Mucosa of rectum (tissue), 2 donors: Measurements from ENCODE around the gene TACR2.

Source experiments
- H3K27ac ChIP-seq, 2 donors: one replicate each; pipeline ENCODE4 v1.7.0; 2013; ENCODE audit warnings: inconsistent platforms in 2 of 2, low read depth in 2 of 2, low read length in 2 of 2
- H3K27me3 ChIP-seq, 2 donors: one replicate each; pipeline ENCODE4 v1.7.0; 2013; ENCODE audit warnings: low read length in 2 of 2; ENCODE audit not compliant: control insufficient read depth in 2 of 2, insufficient read depth in 2 of 2
- H3K36me3 ChIP-seq, 2 donors: one replicate each; pipeline ENCODE4 v1.7.0; 2013; ENCODE audit warnings: low read length in 2 of 2; ENCODE audit not compliant: control insufficient read depth in 2 of 2, insufficient read depth in 2 of 2
- H3K4me1 ChIP-seq, 2 donors: one replicate each; pipeline ENCODE4 v1.7.0; 2013; ENCODE audit warnings: low read length in 2 of 2, mild to moderate bottlenecking in 1 of 2; ENCODE audit not compliant: control insufficient read depth in 2 of 2, insufficient read depth in 2 of 2
- H3K4me3 ChIP-seq, 2 donors: one replicate each; pipeline ENCODE4 v1.7.0; 2013; ENCODE audit warnings: low read length in 2 of 2
- H3K9ac ChIP-seq, 2 donors: one replicate each; pipeline ENCODE4 v1.7.0; 2013; ENCODE audit warnings: low read length in 2 of 2, low read depth in 1 of 2, mild to moderate bottlenecking in 1 of 2
- H3K9me3 ChIP-seq, 2 donors: one replicate each; pipeline ENCODE4 v1.7.0; 2013; ENCODE audit warnings: low read length in 2 of 2; ENCODE audit not compliant: control insufficient read depth in 2 of 2
- donor health status: healthy.
- donor health status: Normal muscosa, but diverticular disease.

Gene TACR2

DNA sequence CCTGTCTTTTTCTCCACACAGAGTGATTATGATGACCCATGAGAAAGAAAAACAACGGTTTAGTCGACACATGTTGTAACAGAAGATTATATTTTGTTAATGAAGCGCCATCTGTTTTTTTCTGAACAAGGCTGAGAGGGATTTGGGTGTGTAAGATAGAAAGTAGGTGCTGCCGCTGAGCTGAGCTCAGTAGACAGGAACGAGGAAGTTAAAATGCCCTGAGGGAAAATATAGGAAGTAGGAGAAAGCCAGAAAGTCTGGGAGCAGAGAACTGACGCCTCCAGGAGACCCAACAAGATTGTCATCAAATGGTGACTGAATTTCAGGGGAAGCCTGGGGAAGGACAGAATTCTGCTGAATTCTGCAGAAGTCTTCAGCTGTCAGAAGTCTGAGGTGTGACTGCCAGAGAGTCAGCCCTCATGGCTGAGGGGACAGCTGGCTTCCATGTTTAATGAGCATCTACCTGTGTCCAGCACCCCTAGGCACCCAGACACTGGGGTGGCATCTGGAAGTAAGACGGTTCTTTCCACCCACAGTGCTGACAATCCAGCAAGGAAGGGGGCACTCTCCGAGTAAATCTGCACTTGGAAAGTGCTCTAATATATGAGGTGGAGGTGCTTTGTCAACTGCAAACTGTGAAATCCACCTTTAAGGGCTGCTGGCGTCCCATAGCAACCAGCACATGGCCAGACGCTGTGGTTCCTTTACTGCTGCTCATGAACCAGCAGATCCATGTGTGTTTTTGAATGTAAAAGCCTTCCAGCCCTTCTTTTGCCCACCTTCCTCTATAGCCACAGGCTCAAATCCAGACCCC is 22.0 kb upstream of the TACR2 start:
- Histone ChIP-seq H3K9me3 (no peaks in the 10 kb centered on the region), H3K9ac (peak overlapping the region; percentile 35 to 64), H3K4me1 (peaks cover 14 to 28% of the 10 kb centered on the region in 2 donors), H3K27me3 (no peaks in the 10 kb centered on the region), H3K4me3 (peak overlapping the region in 1 of 2 donors; percentile 21), H3K36me3 (no peaks in the 10 kb centered on the region), H3K27ac (peak overlapping the region; percentile 86 to 90)

DNA sequence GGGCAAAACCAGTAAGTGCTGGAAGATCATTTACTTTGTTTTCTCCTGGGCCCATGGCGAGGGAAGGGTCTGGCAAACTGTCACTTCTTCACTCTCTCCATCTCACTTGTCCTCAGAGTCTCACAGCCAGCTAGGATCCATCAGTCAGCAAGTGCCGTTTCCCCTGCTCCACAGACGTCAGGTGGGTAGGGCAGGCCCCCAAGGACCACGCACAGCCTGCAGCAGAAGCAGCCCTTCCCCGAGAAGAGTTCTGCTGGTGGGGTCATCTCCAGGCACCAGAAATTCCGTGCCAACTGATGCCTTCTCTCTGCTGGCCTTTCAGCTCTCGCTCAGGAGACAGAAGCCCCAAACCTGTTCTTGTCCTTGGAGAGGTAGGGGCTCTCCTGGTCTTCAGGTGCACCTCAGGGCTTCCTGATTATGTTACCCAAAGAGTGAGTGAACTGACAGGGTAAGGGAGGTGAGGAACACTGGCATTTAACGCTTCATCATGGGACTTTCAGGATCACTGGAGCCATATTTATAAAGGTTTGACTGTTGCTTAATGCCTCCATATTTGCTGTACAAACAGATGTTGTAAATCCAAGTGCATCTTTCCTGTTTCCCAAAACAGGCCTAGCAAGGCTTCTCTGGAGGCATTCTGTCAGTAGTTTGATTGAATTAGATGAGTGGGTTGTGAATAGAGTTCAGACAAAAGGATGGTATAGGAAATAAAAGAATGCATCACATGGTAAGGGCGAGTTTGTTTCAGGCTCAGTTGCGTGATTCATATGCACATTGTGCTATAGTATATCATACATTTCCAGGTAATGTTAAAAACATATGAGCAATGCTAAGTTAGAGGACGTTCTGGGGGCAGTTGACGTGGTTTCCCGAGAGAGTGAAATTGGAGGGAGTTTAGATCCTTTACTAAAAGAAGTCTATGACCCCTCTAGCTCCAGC is 20.9 kb upstream of the TACR2 start:
- Histone ChIP-seq H3K4me3 (no peak overlapping the region), H3K4me1 (peaks cover 14 to 30% of the 10 kb centered on the region in 2 donors), H3K36me3 (no peaks in the 10 kb centered on the region), H3K9ac (peak overlapping the region; percentile 35 to 64), H3K9me3 (no peaks in the 10 kb centered on the region), H3K27me3 (no peaks in the 10 kb centered on the region), H3K27ac (peak overlapping the region; percentile 86 to 90)

DNA sequence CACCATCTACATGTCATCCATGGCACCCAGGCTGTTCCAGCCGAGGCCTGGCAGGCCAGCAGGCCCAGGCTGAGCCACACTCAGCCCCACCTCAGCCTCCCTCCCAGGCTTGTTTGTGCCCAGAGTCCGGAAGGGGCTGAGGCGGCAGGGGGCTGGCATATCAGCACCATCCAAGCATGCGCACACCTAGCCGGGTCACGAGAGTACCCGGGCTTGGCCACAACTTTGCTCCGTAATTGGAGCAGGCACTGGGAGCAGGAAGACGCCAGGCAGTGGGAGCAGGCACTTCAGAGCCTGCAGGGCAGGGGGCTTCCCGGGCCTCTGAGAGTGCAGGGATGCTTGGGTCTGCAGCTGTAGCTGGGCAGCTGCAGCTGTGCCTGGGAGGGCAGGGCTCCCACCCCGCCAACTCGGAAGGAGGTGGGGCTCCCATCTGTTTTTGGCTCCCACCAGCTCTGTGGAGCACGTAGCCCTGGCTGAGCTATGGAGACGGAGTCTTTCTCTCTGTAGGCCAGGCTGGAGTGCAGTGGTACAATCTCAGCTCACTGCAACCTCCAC is 19.3 kb upstream of the TACR2 start:
- no peaks in the 10 kb centered on the region for H3K36me3 ChIP-seq
- no peaks in the 10 kb centered on the region for H3K9me3 ChIP-seq
- no peak overlapping the region for H3K27ac ChIP-seq
- no peaks in the 10 kb centered on the region for H3K27me3 ChIP-seq
- H3K4me3 ChIP-seq = no peak overlapping the region
- H3K9ac ChIP-seq = no peak overlapping the region
- H3K4me1 ChIP-seq = peaks cover 14 to 30% of the 10 kb centered on the region in 2 donors

DNA sequence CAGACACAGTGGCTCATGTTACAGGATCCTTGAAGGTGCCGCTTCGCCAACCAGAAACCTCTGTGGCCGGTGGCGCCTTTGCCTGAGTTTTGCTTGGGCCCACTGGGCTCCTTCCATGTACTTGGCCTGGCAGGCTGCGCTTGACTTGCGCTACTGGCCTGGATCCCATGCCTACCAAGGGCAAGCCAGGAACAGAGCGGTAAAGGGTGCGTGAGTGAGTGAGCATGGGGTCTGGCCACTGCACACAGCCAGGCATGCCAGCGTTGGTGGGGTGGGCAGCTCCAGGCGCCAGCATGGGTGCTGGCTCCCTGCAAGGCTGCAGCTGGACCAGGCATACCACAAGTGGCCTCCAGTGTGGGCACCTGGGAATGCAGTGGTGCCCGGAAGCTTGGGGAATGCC is 18.2 kb upstream of the TACR2 start:
- Histone ChIP-seq H3K9ac (no peak overlapping the region), H3K36me3 (no peaks in the 10 kb centered on the region), H3K27me3 (no peaks in the 10 kb centered on the region), H3K9me3 (no peaks in the 10 kb centered on the region), H3K27ac (no peak overlapping the region), H3K4me3 (no peak overlapping the region), H3K4me1 (peaks cover 14 to 30% of the 10 kb centered on the region in 2 donors)

DNA sequence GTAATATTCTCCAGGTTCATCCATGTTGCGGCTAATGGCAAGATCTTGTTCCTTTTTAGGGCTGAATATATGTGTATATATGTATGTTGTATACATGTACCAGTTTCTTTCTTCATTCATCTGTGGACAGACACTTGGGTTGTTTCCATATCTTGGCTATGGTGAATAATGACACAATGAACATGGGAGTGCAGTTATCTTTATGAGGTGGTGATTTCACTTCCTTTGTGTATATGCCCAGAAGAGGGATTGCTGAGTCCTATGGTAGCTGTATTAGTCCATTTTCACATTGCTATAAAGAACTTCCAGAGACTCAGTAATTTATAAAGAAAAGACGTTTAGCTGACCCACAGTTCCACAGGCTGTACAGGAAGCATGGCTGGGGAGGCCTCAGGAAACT is 17.5 kb upstream of the TACR2 start:
- no peaks in the 10 kb centered on the region for H3K27me3 ChIP-seq
- peak overlapping the region in 1 of 2 donors; percentile 71 for H3K27ac ChIP-seq
- no peak overlapping the region for H3K4me3 ChIP-seq
- peaks cover 8 to 26% of the 10 kb centered on the region in 2 donors for H3K4me1 ChIP-seq
- no peaks in the 10 kb centered on the region for H3K36me3 ChIP-seq
- no peaks in the 10 kb centered on the region for H3K9me3 ChIP-seq
- H3K9ac ChIP-seq = peak overlapping the region in 1 of 2 donors; percentile 12

DNA sequence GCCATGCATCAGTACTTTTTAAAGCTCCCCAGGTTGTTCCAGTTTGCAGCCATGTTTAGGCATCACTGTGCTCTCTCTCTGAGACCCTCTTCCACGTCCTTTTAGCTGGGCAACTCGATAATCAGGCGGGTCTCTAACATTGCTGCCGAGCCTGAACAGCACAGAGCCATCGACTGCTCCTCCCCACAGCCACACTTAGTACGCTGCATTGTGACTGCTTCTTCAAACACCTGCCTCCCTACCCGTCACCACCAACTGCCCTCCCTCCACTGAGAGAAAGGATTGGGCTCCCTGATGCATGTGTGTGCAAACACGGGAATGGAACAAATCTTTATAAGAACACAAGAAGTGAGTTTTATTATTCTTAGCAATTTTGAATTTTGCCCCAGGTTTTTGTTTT is 11.4 kb upstream of the TACR2 start:
- Histone ChIP-seq H3K9ac (no peak overlapping the region), H3K27ac (no peak overlapping the region), H3K36me3 (no peaks in the 10 kb centered on the region), H3K4me3 (no peak overlapping the region), H3K9me3 (no peaks in the 10 kb centered on the region), H3K27me3 (no peaks in the 10 kb centered on the region), H3K4me1 (peaks cover 17 to 28% of the 10 kb centered on the region in 2 donors)

DNA sequence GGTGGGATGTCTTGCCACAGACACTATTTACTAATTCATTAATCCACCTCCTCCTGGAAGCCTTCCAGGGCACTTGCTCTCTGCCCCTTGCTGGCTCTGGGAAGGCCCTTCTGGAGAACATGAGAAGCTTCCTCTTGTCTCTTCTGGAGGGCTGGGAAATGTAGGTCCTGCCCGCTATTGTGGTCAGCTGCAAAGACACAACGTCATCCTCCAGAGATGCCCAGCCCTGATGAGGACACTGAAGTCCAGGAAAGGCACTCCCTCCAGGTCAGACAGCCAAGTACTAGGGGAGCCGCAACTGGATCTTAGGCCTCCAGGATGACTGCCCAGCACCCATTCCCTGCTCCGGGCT is 9.6 kb upstream of the TACR2 start:
- H3K9me3 ChIP-seq = no peaks in the 10 kb centered on the region
- no peak overlapping the region for H3K4me3 ChIP-seq
- H3K27me3 ChIP-seq = no peaks in the 10 kb centered on the region
- H3K9ac ChIP-seq = peak overlapping the region; percentile 32 to 50
- H3K27ac ChIP-seq = peak overlapping the region; percentile 82 to 86
- H3K36me3 ChIP-seq = no peaks in the 10 kb centered on the region
- peaks cover 17 to 29% of the 10 kb centered on the region in 2 donors for H3K4me1 ChIP-seq

DNA sequence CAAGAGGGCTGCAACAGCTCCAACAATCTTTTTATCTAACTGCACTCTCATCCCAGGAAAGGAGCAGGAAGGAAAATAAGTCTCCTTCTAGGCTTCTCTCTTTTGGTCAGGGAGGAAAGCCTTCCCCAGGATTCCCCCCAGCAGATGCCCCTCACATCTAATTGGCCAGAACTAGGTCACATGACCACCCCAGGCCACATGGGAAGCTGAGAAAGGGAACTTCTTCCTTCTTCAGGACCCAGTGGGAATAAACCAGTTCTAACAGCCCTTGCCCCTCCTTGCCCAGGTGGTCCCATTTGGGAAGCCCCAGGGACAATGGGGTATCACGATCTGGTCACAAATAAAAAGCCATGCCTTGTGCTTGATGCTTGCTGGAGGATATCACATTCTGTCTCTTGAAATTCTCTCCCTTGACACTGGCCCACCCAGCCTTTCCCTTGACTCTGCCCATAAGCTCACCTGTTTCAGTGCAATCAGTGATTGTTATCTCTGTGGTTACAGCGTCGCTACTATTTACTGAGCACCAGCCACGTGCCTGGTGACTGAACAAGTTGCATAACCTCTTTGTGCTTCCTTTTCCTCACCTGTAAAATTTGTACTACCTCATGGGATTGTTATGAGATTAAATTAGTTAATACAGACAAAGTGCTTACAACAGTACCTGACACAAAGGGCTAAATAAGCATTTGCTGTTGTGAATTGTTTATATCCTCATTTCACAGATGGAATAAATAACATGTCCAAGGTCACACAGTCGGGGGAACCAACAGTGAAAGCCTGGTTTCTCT is 9.0 kb upstream of the TACR2 start:
- H3K27me3 ChIP-seq = no peaks in the 10 kb centered on the region
- H3K4me1 ChIP-seq = peaks cover 17 to 29% of the 10 kb centered on the region in 2 donors
- peak overlapping the region; percentile 82 to 86 for H3K27ac ChIP-seq
- no peaks in the 10 kb centered on the region for H3K36me3 ChIP-seq
- peak overlapping the region; percentile 32 to 53 for H3K9ac ChIP-seq
- H3K9me3 ChIP-seq = no peaks in the 10 kb centered on the region
- no peak overlapping the region for H3K4me3 ChIP-seq

DNA sequence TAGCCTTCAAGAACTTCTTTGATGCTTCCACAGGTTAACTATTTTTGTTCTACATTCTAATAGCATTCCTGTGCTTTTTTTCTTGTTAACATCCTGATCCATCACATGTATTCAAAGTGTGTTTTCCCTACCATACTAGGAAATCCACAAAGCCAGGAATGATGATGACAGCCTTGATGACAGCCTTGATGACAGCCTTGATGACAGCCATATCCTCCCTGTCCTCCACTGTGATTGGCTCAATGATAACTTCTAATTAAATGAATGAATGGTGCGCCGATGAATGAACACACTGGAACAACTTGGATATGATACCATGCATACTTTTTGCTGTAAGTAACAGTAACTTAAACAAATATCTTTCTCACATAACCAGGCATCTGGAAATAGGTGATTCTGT is 8.3 kb upstream of the TACR2 start:
- no peaks in the 10 kb centered on the region for H3K36me3 ChIP-seq
- H3K9me3 ChIP-seq = no peaks in the 10 kb centered on the region
- peaks cover 17 to 30% of the 10 kb centered on the region in 2 donors for H3K4me1 ChIP-seq
- no peak overlapping the region for H3K4me3 ChIP-seq
- H3K27me3 ChIP-seq = no peaks in the 10 kb centered on the region
- H3K27ac ChIP-seq = peak overlapping the region; percentile 82 to 86
- no peak overlapping the region for H3K9ac ChIP-seq
